H9 (cell line): Measurements from ENCODE around the gene PHKG1. TPM values are rescaled to one million over a fixed set of nuclear protein-coding genes. Genes with fewer than 3 reads are reported as not detected.

Experiments
- DNase-seq: peaks from one replicate; pipeline ENCODE4 v3.0.0-alpha.2; 2017
- H2AFZ ChIP-seq: one replicate; pipeline ENCODE4 v1.6.1; 2013; ENCODE audit warnings: mild to moderate bottlenecking, low read length, control low read depth, moderate library complexity
- H2AK5ac ChIP-seq: 2 replicates; pipeline ENCODE4 v1.6.1; 2013; ENCODE audit warnings: low read length, control low read depth, mixed read lengths; ENCODE audit not compliant: insufficient read length
- H2BK120ac ChIP-seq: one replicate; pipeline ENCODE4 v1.6.1; 2013; ENCODE audit warnings: low read depth, mild to moderate bottlenecking, low read length, control low read depth, inconsistent platforms; ENCODE audit not compliant: poor library complexity, severe bottlenecking
- H2BK12ac ChIP-seq: 2 replicates; pipeline ENCODE4 v1.6.1; 2013; ENCODE audit warnings: low read length, control low read depth, mixed read lengths, low read depth; ENCODE audit not compliant: insufficient read length
- H2BK15ac ChIP-seq: 2 replicates; pipeline ENCODE4 v1.6.1; 2013; ENCODE audit warnings: low read depth, low read length, control low read depth
- H2BK20ac ChIP-seq: one replicate; pipeline ENCODE4 v1.6.1; 2013; ENCODE audit warnings: low read depth, mild to moderate bottlenecking, low read length, control low read depth, inconsistent platforms; ENCODE audit not compliant: poor library complexity, severe bottlenecking
- H2BK5ac ChIP-seq: 2 replicates; pipeline ENCODE4 v1.6.1; 2013; ENCODE audit warnings: low read length, control low read depth, mixed read lengths; ENCODE audit not compliant: insufficient read length
- H3K14ac ChIP-seq: 2 replicates; pipeline ENCODE4 v1.6.1; 2013; ENCODE audit warnings: low read length, control low read depth; ENCODE audit not compliant: insufficient read depth
- H3K18ac ChIP-seq: 2 replicates; pipeline ENCODE4 v1.6.1; 2013; ENCODE audit warnings: low read depth, mild to moderate bottlenecking, mixed read lengths, low read length, control low read depth; ENCODE audit not compliant: insufficient read length
- H3K23ac ChIP-seq: 2 replicates; pipeline ENCODE4 v1.6.1; 2013; ENCODE audit warnings: low read length, control low read depth, mixed read lengths, low read depth; ENCODE audit not compliant: insufficient read length
- H3K23me2 ChIP-seq: 2 replicates; pipeline ENCODE4 v1.6.1; 2013; ENCODE audit warnings: low read depth, mild to moderate bottlenecking, mixed read lengths, low read length, control low read depth; ENCODE audit not compliant: insufficient read length, poor library complexity, severe bottlenecking
- H3K27ac ChIP-seq: 2 replicates; pipeline ENCODE4 v1.5.1; 2013; ENCODE audit warnings: low read length, control low read depth, mixed read lengths, low read depth; ENCODE audit not compliant: insufficient read length
- H3K27me3 ChIP-seq: 2 replicates; pipeline ENCODE4 v1.6.1; 2013; ENCODE audit warnings: low read length, control low read depth, inconsistent platforms; ENCODE audit not compliant: insufficient read depth
- H3K4ac ChIP-seq: 2 replicates; pipeline ENCODE4 v1.6.1; 2013; ENCODE audit warnings: low read depth, mild to moderate bottlenecking, control low read depth, inconsistent platforms, low read length, moderate library complexity
- H3K4me1 ChIP-seq: 2 replicates; pipeline ENCODE4 v1.6.1; 2013; ENCODE audit warnings: low read length, control low read depth, inconsistent platforms; ENCODE audit not compliant: insufficient read depth
- H3K4me2 ChIP-seq: 2 replicates; pipeline ENCODE4 v1.6.1; 2013; ENCODE audit warnings: low read length, control low read depth, mixed read lengths; ENCODE audit not compliant: insufficient read length, insufficient read depth
- H3K56ac ChIP-seq: 2 replicates; pipeline ENCODE4 v1.6.1; 2013; ENCODE audit warnings: low read depth, mild to moderate bottlenecking, mixed read lengths, low read length, control low read depth; ENCODE audit not compliant: insufficient read length
- H3K79me1 ChIP-seq: 2 replicates; pipeline ENCODE4 v1.6.1; 2013; ENCODE audit warnings: low read depth, mild to moderate bottlenecking, moderate library complexity, low read length, control low read depth, inconsistent platforms; ENCODE audit not compliant: insufficient read depth, poor library complexity, severe bottlenecking
- H3K79me2 ChIP-seq: 2 replicates; pipeline ENCODE4 v1.6.1; 2013; ENCODE audit warnings: low read length, control low read depth, inconsistent platforms; ENCODE audit not compliant: insufficient read depth
- H3K9ac ChIP-seq: 2 replicates; pipeline ENCODE4 v1.6.1; 2013; ENCODE audit warnings: low read length, control low read depth, mixed read lengths; ENCODE audit not compliant: insufficient read length; ENCODE audit errors: extremely low read depth
- H3K9me3 ChIP-seq: one replicate; pipeline ENCODE4 v1.6.1; 2013; ENCODE audit warnings: low read depth, low read length, inconsistent platforms; ENCODE audit not compliant: control insufficient read depth
- H3T11ph ChIP-seq: one replicate; pipeline ENCODE4 v1.6.1; 2013; ENCODE audit warnings: mild to moderate bottlenecking, low read length, control low read depth, inconsistent platforms
- H4K20me1 ChIP-seq: one replicate; pipeline ENCODE4 v1.6.1; 2013; ENCODE audit not compliant: control insufficient read depth, insufficient read length, insufficient read depth
- H4K5ac ChIP-seq: 2 replicates; pipeline ENCODE4 v1.6.1; 2013; ENCODE audit warnings: low read depth, mild to moderate bottlenecking, mixed read lengths, low read length, control low read depth; ENCODE audit not compliant: insufficient read length
- H4K8ac ChIP-seq: replicated peaks from 2 replicates; pipeline ENCODE4 v1.6.1; 2013; ENCODE audit warnings: low read length, control low read depth, mixed read lengths, low read depth; ENCODE audit not compliant: insufficient read length
- H4K91ac ChIP-seq: 2 replicates; pipeline ENCODE4 v1.6.1; 2013; ENCODE audit warnings: low read depth, mild to moderate bottlenecking, moderate library complexity, mixed read lengths, low read length, control low read depth; ENCODE audit not compliant: insufficient read length
- H3K27ac Mint-ChIP-seq, 3 experiments: 2 replicates in 2 of 3; 3 replicates in 1 of 3; pipeline ENCODE4 v1.8.0; 2020 to 2021; ENCODE audit warnings: mixed read lengths in 3 of 3, mild to moderate bottlenecking in 1 of 3, moderate library complexity in 1 of 3
- H3K27me3 Mint-ChIP-seq: 2 replicates; pipeline ENCODE4 v1.8.0; 2021; ENCODE audit warnings: low read depth, mild to moderate bottlenecking, moderate library complexity, mixed read lengths
- H3K36me3 Mint-ChIP-seq, 3 experiments: 2 replicates in 2 of 3; 3 replicates in 1 of 3; pipeline ENCODE4 v1.8.0; 2020 to 2021; ENCODE audit warnings: low read depth in 3 of 3, mixed read lengths in 3 of 3; ENCODE audit not compliant: insufficient read depth in 1 of 3
- H3K4me1 Mint-ChIP-seq, 2 experiments: 2 replicates each; pipeline ENCODE4 v1.8.0; 2020; ENCODE audit warnings: mixed read lengths in 2 of 2
- H3K4me3 Mint-ChIP-seq, 2 experiments: 2 replicates in 1 of 2; 3 replicates in 1 of 2; pipeline ENCODE4 v1.8.0; 2020 to 2021; ENCODE audit warnings: mild to moderate bottlenecking in 2 of 2, mixed read lengths in 2 of 2, moderate library complexity in 1 of 2
- H3K9me3 Mint-ChIP-seq, 2 experiments: 2 replicates in 1 of 2; 3 replicates in 1 of 2; pipeline ENCODE4 v1.8.0; 2020; ENCODE audit warnings: mild to moderate bottlenecking in 2 of 2, mixed read lengths in 2 of 2, moderate library complexity in 1 of 2
- CTCF ChIP-seq: fragments of 200-600 bp; sonication (generic); conservative IDR thresholded peaks from 3 replicates; pipeline ENCODE4 v1.8.0; 2021; ENCODE audit warnings: antibody characterized with exemption, mild to moderate bottlenecking
- WGBS: extraction: QIAGEN DNeasy Blood & Tissue Kit; methylation state at CpG from one replicate; pipeline ENCODE4 v1.1.7; 2013; ENCODE audit warnings: missing lambda C conversion rate, low lambda C conversion rate, mixed read lengths; ENCODE audit not compliant: insufficient read length; ENCODE audit errors: extremely low coverage; 5-methylcytosine and 5-hydroxymethylcytosine counted together
- total RNA-seq: library from RNA; stranded (reverse); gene quantifications from 2 replicates; pipeline ENCODE4 v1.2.1, GENCODE V29; 2021

Gene PHKG1
- total RNA-seq, 1 experiment from 2014 or later = 0.42 TPM

- Mint-ChIP-seq H3K4me1 (peaks cover 7 to 25% of the 10 kb centered on the region in 2 experiments), H3K36me3 (peaks cover 58 to 70% (median 69%) of the 10 kb centered on the region in 3 experiments), H3K9me3 (no peaks in the 10 kb centered on the region), H3K27ac (peak overlapping the region in 2 of 3 experiments; percentile 61 to 83; a peak in 4 of 7 replicates), H3K27me3 (no peaks in the 10 kb centered on the region), H3K4me3 (peak overlapping the region; percentile 32 to 60; a peak in 4 of 5 replicates)
- Histone ChIP-seq H2BK12ac (no peak overlapping the region), H3K4me1 (no peaks in the 10 kb centered on the region; the same call in 1 of the 2 replicates), H4K91ac (no peak overlapping the region), H3K4ac (no peak overlapping the region), H2BK120ac (no peak overlapping the region), H3K23ac (no peak overlapping the region), H3K23me2 (peaks cover 5% of the 10 kb centered on the region), H2AFZ (no peak overlapping the region), H3K79me1 (peaks cover 5% of the 10 kb centered on the region), H3K27ac (no peak overlapping the region), H3K14ac (no peak overlapping the region), H3K27me3 (no peaks in the 10 kb centered on the region), H3K4me2 (no peak overlapping the region), H4K20me1 (no peaks in the 10 kb centered on the region), H3K9me3 (no peaks in the 10 kb centered on the region), H3K79me2 (peaks cover 15% of the 10 kb centered on the region; the same call in 1 of the 2 replicates), H2BK15ac (no peak overlapping the region), H4K8ac (no peak overlapping the region), H2AK5ac (no peak overlapping the region), H3K9ac (no peak overlapping the region), H3T11ph (no peak overlapping the region), H3K18ac (no peak overlapping the region), H4K5ac (no peak overlapping the region), H2BK20ac (no peak overlapping the region), H2BK5ac (no peak overlapping the region), H3K56ac (no peak overlapping the region)
- no CpG with 5 or more reads among the region's 2 CpGs for WGBS
- no peak for TF ChIP-seq CTCF
- DNase-seq = no peak
Measured at GRCh38 chr7:56053993-56054392, 38.8 kb downstream of the PHKG1 start.
